Mesenchymal stem cell (in vitro differentiated cells and primary cell): ENCODE data around the gene RNF4.

Experiments
- DNase-seq: peaks from one replicate; pipeline ENCODE4 v3.0.0-alpha.2; 2013
- H2AFZ ChIP-seq: one replicate; pipeline ENCODE4 v1.6.1; 2013; ENCODE audit warnings: low read depth, mild to moderate bottlenecking, control low read depth, inconsistent platforms, low read length, moderate library complexity
- H2AK5ac ChIP-seq: 2 replicates; pipeline ENCODE4 v1.6.1; 2013; ENCODE audit warnings: low read length, moderate library complexity, mild to moderate bottlenecking, inconsistent platforms; ENCODE audit not compliant: severe bottlenecking
- H2BK120ac ChIP-seq: one replicate; pipeline ENCODE4 v1.6.1; 2013; ENCODE audit warnings: low read depth, mild to moderate bottlenecking, inconsistent platforms, low read length, moderate library complexity
- H2BK12ac ChIP-seq, 2 experiments: one replicate each; pipeline ENCODE4 v1.6.1; 2013; ENCODE audit warnings: inconsistent platforms in 2 of 2, low read length in 2 of 2, mild to moderate bottlenecking in 2 of 2, moderate library complexity in 2 of 2, control low read depth in 1 of 2
- H2BK15ac ChIP-seq: one replicate; pipeline ENCODE4 v1.6.1; 2013; ENCODE audit warnings: mild to moderate bottlenecking, low read depth, inconsistent platforms; ENCODE audit not compliant: poor library complexity, severe bottlenecking
- H2BK5ac ChIP-seq: 2 replicates; pipeline ENCODE4 v1.6.1; 2013; ENCODE audit warnings: low read depth, mild to moderate bottlenecking, low read length, control low read depth, inconsistent platforms; ENCODE audit not compliant: poor library complexity, severe bottlenecking
- H3K14ac ChIP-seq, 2 experiments: one replicate each; pipeline ENCODE4 v1.6.1; 2013; ENCODE audit warnings: inconsistent platforms in 2 of 2, low read length in 2 of 2, control low read depth in 1 of 2, mild to moderate bottlenecking in 1 of 2, moderate library complexity in 1 of 2
- H3K18ac ChIP-seq, 2 experiments: one replicate each; pipeline ENCODE4 v1.6.1; 2013; ENCODE audit warnings: inconsistent platforms in 2 of 2, low read length in 2 of 2, control low read depth in 1 of 2, low read depth in 1 of 2, mild to moderate bottlenecking in 1 of 2
- H3K23ac ChIP-seq, 2 experiments: one replicate each; pipeline ENCODE4 v1.6.1; 2013; ENCODE audit warnings: inconsistent platforms in 2 of 2, low read length in 2 of 2, mild to moderate bottlenecking in 2 of 2, moderate library complexity in 2 of 2, control low read depth in 1 of 2
- H3K27ac ChIP-seq: 2 replicates; pipeline ENCODE4 v1.5.1; 2013; ENCODE audit warnings: mild to moderate bottlenecking, moderate library complexity, low read length, control low read depth, inconsistent platforms; ENCODE audit not compliant: poor library complexity, severe bottlenecking
- H3K27me3 ChIP-seq, 2 experiments: 2 replicates each; pipeline versions ENCODE4 v1.6.1 to v1.7.0; 2013; ENCODE audit warnings: low read length in 2 of 2, mild to moderate bottlenecking in 2 of 2, moderate library complexity in 2 of 2, control low read depth in 1 of 2, inconsistent platforms in 1 of 2; ENCODE audit not compliant: control insufficient read depth in 1 of 2, insufficient read depth in 1 of 2
- H3K36me3 ChIP-seq, 2 experiments: 2 replicates each; pipeline versions ENCODE4 v1.6.1 to v1.7.0; 2013; ENCODE audit warnings: low read length in 2 of 2, control low read depth in 1 of 2, inconsistent platforms in 1 of 2, low read depth in 1 of 2, mild to moderate bottlenecking in 1 of 2; ENCODE audit not compliant: insufficient read depth in 2 of 2, control insufficient read depth in 1 of 2
- H3K4ac ChIP-seq, 2 experiments: one replicate each; pipeline ENCODE4 v1.6.1; 2013; ENCODE audit warnings: inconsistent platforms in 2 of 2, low read length in 2 of 2, mild to moderate bottlenecking in 2 of 2, moderate library complexity in 2 of 2, control low read depth in 1 of 2, low read depth in 1 of 2
- H3K4me1 ChIP-seq: 2 replicates; pipeline ENCODE4 v1.6.1; 2013; ENCODE audit warnings: low read depth, low read length, control low read depth; ENCODE audit not compliant: control insufficient read depth, insufficient read depth
- H3K4me2 ChIP-seq: 2 replicates; pipeline ENCODE4 v1.6.1; 2013; ENCODE audit warnings: low read length, mild to moderate bottlenecking, inconsistent platforms; ENCODE audit not compliant: poor library complexity, severe bottlenecking
- H3K4me3 ChIP-seq, 2 experiments: 2 replicates each; pipeline versions ENCODE4 v1.5.1 to v1.7.0; 2013; ENCODE audit warnings: low read length in 2 of 2, mild to moderate bottlenecking in 2 of 2, control low read depth in 1 of 2, low read depth in 1 of 2; ENCODE audit not compliant: insufficient read depth in 1 of 2
- H3K79me1 ChIP-seq: replicated peaks from 2 replicates; pipeline ENCODE4 v1.6.1; 2013; ENCODE audit warnings: mild to moderate bottlenecking, control low read depth, low read length, inconsistent platforms; ENCODE audit not compliant: poor library complexity, severe bottlenecking
- H3K9ac ChIP-seq: 2 replicates; pipeline ENCODE4 v1.7.0; 2013; ENCODE audit warnings: mild to moderate bottlenecking, low read length, moderate library complexity
- H3K9me3 ChIP-seq: 2 replicates; pipeline ENCODE4 v1.7.0; 2013; ENCODE audit warnings: mild to moderate bottlenecking, low read length; ENCODE audit not compliant: control insufficient read depth
- H4K8ac ChIP-seq: one replicate; pipeline ENCODE4 v1.6.1; 2013; ENCODE audit warnings: inconsistent platforms, mild to moderate bottlenecking, low read length, moderate library complexity
- H4K91ac ChIP-seq: one replicate; pipeline ENCODE4 v1.6.1; 2013; ENCODE audit warnings: mild to moderate bottlenecking, low read length, inconsistent platforms
- WGBS: methylation state at CpG from one replicate; pipeline ENCODE4 v1.1.7; 2013; ENCODE audit warnings: mixed read lengths; 5-methylcytosine and 5-hydroxymethylcytosine counted together

The RNF4 gene

GRCh38 chr4:2446656-2447564 is 22.0 kb upstream of the RNF4 start:
- DNase-seq = no peak
- H3K14ac ChIP-seq = no peak overlapping the region
- H4K8ac ChIP-seq = no peak overlapping the region
- H3K4me1 ChIP-seq = peaks cover under 1% of the 10 kb centered on the region
- H3K23ac ChIP-seq = no peak overlapping the region
- WGBS = 76% methylated on average over 3 of the region's 3 CpGs
- H4K91ac ChIP-seq = no peak overlapping the region
- H2AFZ ChIP-seq = no peak overlapping the region
- H3K4ac ChIP-seq = no peak overlapping the region
- H3K27ac ChIP-seq = no peak overlapping the region
- no peak overlapping the region for H2BK120ac ChIP-seq
- H3K18ac ChIP-seq = no peak overlapping the region
- no peak overlapping the region for H2AK5ac ChIP-seq
- H3K4me2 ChIP-seq = no peak overlapping the region
- H2BK15ac ChIP-seq = no peak overlapping the region
- H3K27me3 ChIP-seq = peaks cover 23 to 52% of the 10 kb centered on the region in 2 experiments
- no peak overlapping the region for H2BK5ac ChIP-seq
- no peak overlapping the region for H3K9ac ChIP-seq
- no peak overlapping the region for H3K4me3 ChIP-seq
- H2BK12ac ChIP-seq = no peak overlapping the region
- H3K36me3 ChIP-seq = no peaks in the 10 kb centered on the region
- H3K79me1 ChIP-seq = no peaks in the 10 kb centered on the region
- H3K9me3 ChIP-seq = no peaks in the 10 kb centered on the region

DNA sequence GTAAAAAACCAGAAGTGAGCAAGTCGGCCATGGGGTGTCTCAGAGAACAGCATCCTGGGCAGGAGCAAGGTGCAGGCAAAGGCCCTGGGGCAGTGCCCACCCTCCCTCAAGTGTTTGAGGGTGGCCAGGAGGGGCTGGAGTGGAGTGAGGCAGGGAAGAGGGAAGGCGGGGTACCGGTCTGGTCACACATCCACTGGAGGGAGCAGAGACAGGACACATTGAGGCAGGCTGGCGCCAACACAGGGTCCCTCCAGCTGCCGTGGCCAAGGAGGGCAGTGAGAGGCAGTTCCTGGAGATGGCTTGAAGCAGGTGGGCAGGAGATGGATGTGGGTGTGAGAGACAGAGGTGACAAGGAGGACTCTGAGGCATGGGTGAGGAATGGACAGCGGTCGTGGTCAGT is 20.3 kb upstream of the RNF4 start:
- Histone ChIP-seq H2AK5ac (no peak overlapping the region), H3K27me3 (peaks cover 23 to 48% of the 10 kb centered on the region in 2 experiments), H3K4me3 (no peak overlapping the region), H4K91ac (no peak overlapping the region), H2BK12ac (no peak overlapping the region), H3K4ac (no peak overlapping the region), H3K27ac (no peak overlapping the region), H3K18ac (no peak overlapping the region), H3K14ac (no peak overlapping the region), H3K36me3 (no peaks in the 10 kb centered on the region), H2BK5ac (no peak overlapping the region), H2AFZ (no peak overlapping the region), H2BK120ac (no peak overlapping the region), H3K9me3 (no peaks in the 10 kb centered on the region), H3K4me1 (no peaks in the 10 kb centered on the region), H3K23ac (no peak overlapping the region), H3K9ac (no peak overlapping the region), H3K79me1 (no peaks in the 10 kb centered on the region), H4K8ac (no peak overlapping the region), H2BK15ac (no peak overlapping the region), H3K4me2 (no peak overlapping the region)
- DNase-seq = no peak
- WGBS = 88% methylated on average over 7 of the region's 7 CpGs

DNA sequence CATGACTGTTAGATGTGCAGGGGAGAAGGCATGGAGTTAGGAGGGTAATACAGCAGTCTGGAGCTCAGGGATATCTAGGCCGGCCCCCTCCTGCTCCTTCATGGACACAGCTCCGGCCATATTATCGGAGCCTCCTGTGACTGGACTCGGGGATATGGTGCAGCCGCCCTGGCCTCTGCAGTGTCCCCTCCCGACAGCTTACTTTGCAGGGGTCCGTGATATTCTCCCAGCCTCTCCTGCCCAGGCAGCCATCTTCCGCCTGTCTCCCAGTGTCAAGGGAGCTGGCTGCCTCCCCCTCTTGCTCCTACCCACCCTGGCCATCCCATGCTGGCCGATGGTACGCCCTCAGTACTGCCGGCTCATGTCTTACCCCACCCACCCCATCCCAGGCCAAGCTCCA is 19.9 kb upstream of the RNF4 start:
- no peak overlapping the region for H3K14ac ChIP-seq
- H3K27ac ChIP-seq = no peak overlapping the region
- no peaks in the 10 kb centered on the region for H3K79me1 ChIP-seq
- no peak overlapping the region for H4K8ac ChIP-seq
- no peak overlapping the region for H2AFZ ChIP-seq
- no peaks in the 10 kb centered on the region for H3K9me3 ChIP-seq
- no peak overlapping the region for H3K9ac ChIP-seq
- no peak overlapping the region for H2AK5ac ChIP-seq
- no peak overlapping the region for H2BK15ac ChIP-seq
- H3K4me1 ChIP-seq = no peaks in the 10 kb centered on the region
- no peak overlapping the region for H2BK5ac ChIP-seq
- WGBS = 92% methylated on average over 11 of the region's 11 CpGs
- no peak overlapping the region for H4K91ac ChIP-seq
- H3K4me3 ChIP-seq = no peak overlapping the region
- no peak overlapping the region for H2BK12ac ChIP-seq
- H3K18ac ChIP-seq = no peak overlapping the region
- H3K4ac ChIP-seq = no peak overlapping the region
- no peak for DNase-seq
- H2BK120ac ChIP-seq = no peak overlapping the region
- no peaks in the 10 kb centered on the region for H3K36me3 ChIP-seq
- H3K27me3 ChIP-seq = peaks cover 23 to 46% of the 10 kb centered on the region in 2 experiments
- no peak overlapping the region for H3K23ac ChIP-seq
- no peak overlapping the region for H3K4me2 ChIP-seq

GRCh38 chr4:2449511-2450392 is 19.2 kb upstream of the RNF4 start:
- Histone ChIP-seq H3K23ac (no peak overlapping the region), H3K4me3 (no peak overlapping the region), H2AK5ac (no peak overlapping the region), H3K14ac (no peak overlapping the region), H3K18ac (no peak overlapping the region), H4K91ac (no peak overlapping the region), H2AFZ (no peak overlapping the region), H3K9me3 (no peaks in the 10 kb centered on the region), H3K27me3 (peaks cover 23 to 43% of the 10 kb centered on the region in 2 experiments), H2BK5ac (no peak overlapping the region), H4K8ac (no peak overlapping the region), H3K27ac (no peak overlapping the region), H2BK120ac (no peak overlapping the region), H3K9ac (no peak overlapping the region), H3K79me1 (no peaks in the 10 kb centered on the region), H2BK12ac (no peak overlapping the region), H3K4me1 (no peaks in the 10 kb centered on the region), H3K36me3 (no peaks in the 10 kb centered on the region), H3K4me2 (no peak overlapping the region), H2BK15ac (no peak overlapping the region), H3K4ac (no peak overlapping the region)
- no peak for DNase-seq
- WGBS = 88% methylated on average over 27 of the region's 27 CpGs
